ENCODE results near the gene CSF3. TPM values are rescaled to one million over a fixed set of nuclear protein-coding genes. Genes with fewer than 3 reads are reported as not detected.

The CSF3 gene
- total and polyA plus RNA-seq, 2 donors (not counting 1 experiment from before 2014, with no cell fraction given): not detected

- no peak overlapping the region for H3K9ac ChIP-seq (ENCODE audit: insufficient read depth, low read length)
Measured at GRCh38 chr17:39988206-39988810, 26.9 kb upstream of the CSF3 start.

DNA sequence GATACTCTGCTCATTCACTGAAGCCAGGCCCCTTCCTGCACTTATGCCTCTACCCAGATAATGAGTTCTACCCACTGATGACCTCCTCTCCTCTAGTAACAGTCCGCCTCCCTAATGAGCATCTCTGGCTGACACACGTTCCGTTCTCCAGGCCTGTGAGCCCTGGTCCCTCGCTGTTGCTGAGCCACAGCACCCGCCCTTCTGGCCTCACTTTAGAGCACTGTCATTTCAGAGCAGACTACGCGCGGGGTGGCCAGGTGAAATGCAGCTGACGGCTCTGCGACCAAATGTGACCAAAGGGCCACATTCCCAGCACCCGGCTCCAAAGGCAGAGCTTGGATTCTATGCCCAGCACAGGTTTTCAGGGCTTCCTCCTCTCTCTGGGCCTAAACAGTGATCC is 20.8 kb upstream of the CSF3 start:
- Histone ChIP-seq H3K36me3 (ENCODE audit: control insufficient read depth, insufficient read depth, low read length) (peaks cover 31% of the 10 kb centered on the region), H3K4me1 (ENCODE audit: control insufficient read depth, extremely low read depth, insufficient read depth, low read length) (no peaks in the 10 kb centered on the region), H3K27ac (ENCODE audit: insufficient read depth, low read length) (no peak overlapping the region)

More at GRCh38 chr17:39988206-39988810, 26.9 kb upstream of the CSF3 start:
- Histone ChIP-seq H3K4me3 (replicated peaks in 1 of 4; ENCODE audit: control extremely low read depth in 1 of 4, insufficient read depth in 1 of 4, low read depth in 3 of 4, low read length in 4 of 4) (no peak overlapping the region), H3K79me2 (ENCODE audit: control insufficient read depth, insufficient read depth, low read length) (peaks cover 6% of the 10 kb centered on the region), H3K4me2 (ENCODE audit: extremely low read depth, insufficient read depth, low read length) (no peak overlapping the region), H2AFZ (ENCODE audit: low read length) (no peak overlapping the region), H3K4me1 (ENCODE audit: control insufficient read depth, extremely low read depth, insufficient read depth, low read length) (no peaks in the 10 kb centered on the region), H3K27me3 (ENCODE audit: control insufficient read depth, insufficient read depth, low read length) (no peaks in the 10 kb centered on the region), H3K36me3 (ENCODE audit: control insufficient read depth, insufficient read depth, low read length) (peaks cover 42% of the 10 kb centered on the region), H3K27ac (ENCODE audit: insufficient read depth, low read length) (no peak overlapping the region), H4K20me1 (ENCODE audit: control insufficient read depth, extremely low read depth, insufficient read depth, low read length) (no peaks in the 10 kb centered on the region), H3K9me3 (ENCODE audit: control insufficient read depth, insufficient read depth, low read depth, low read length) (no peaks in the 10 kb centered on the region)
- DNase-seq (ENCODE audit: low read depth in 2 of 2): no peak
- no peak for TF ChIP-seq CTCF (conservative IDR thresholded peaks at IDR 0.05 in 1 of 2, IDR thresholded peaks at IDR 0.05 in 1 of 2; ENCODE audit: low read depth in 1 of 2, low read length in 2 of 2)
- TF ChIP-seq EZH2 (IDR thresholded peaks at IDR 0.05; ENCODE audit: low read length, missing control alignments): no peak

DNA sequence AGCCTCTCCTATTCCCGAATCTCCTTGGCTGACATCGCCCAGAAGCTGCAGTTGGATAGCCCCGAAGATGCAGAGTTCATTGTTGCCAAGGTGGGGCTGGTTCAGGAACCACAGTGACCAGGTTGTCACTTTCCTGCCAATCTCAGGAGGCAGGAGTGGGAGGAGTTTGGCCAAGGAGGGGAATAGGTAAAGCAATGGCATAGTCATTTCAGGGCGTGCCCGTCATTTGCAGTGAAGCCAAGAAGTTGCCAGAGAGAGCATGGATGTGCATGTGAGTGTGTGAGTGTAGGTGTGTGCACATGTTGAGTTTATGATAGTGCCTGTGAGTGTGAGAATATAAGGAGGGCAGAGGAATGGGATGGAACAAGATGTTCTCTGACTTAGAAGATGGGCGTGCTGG is 19.8 kb upstream of the CSF3 start:
- H3K27ac ChIP-seq (ENCODE audit: insufficient read depth, low read length): no peak overlapping the region
- H3K9me3 ChIP-seq (ENCODE audit: control insufficient read depth, insufficient read depth, low read depth, low read length): no peaks in the 10 kb centered on the region
- H3K36me3 ChIP-seq (ENCODE audit: control insufficient read depth, insufficient read depth, low read length): peaks cover 27% of the 10 kb centered on the region
- no peak for DNase-seq (ENCODE audit: low read depth in 2 of 2)
- no peaks in the 10 kb centered on the region for H3K27me3 ChIP-seq (ENCODE audit: control insufficient read depth, insufficient read depth, low read length)
- H3K4me2 ChIP-seq (ENCODE audit: extremely low read depth, insufficient read depth, low read length): no peak overlapping the region
- H3K4me1 ChIP-seq (ENCODE audit: control insufficient read depth, extremely low read depth, insufficient read depth, low read length): no peaks in the 10 kb centered on the region
- H4K20me1 ChIP-seq (ENCODE audit: control insufficient read depth, extremely low read depth, insufficient read depth, low read length): no peaks in the 10 kb centered on the region
- H3K9ac ChIP-seq (ENCODE audit: insufficient read depth, low read length): no peak overlapping the region
- H2AFZ ChIP-seq (ENCODE audit: low read length): no peak overlapping the region
- H3K79me2 ChIP-seq (ENCODE audit: control insufficient read depth, insufficient read depth, low read length): no peaks in the 10 kb centered on the region
- H3K4me3 ChIP-seq (replicated peaks in 1 of 4; ENCODE audit: control extremely low read depth in 1 of 4, insufficient read depth in 1 of 4, low read depth in 3 of 4, low read length in 4 of 4): no peak overlapping the region
- TF ChIP-seq CTCF (conservative IDR thresholded peaks at IDR 0.05 in 1 of 2, IDR thresholded peaks at IDR 0.05 in 1 of 2; ENCODE audit: low read depth in 1 of 2, low read length in 2 of 2) (no peak), EZH2 (IDR thresholded peaks at IDR 0.05; ENCODE audit: low read length, missing control alignments) (no peak)

More for the DNA sequence above, 20.8 kb upstream of the CSF3 start:
- H4K20me1 ChIP-seq (ENCODE audit: control insufficient read depth, extremely low read depth, insufficient read depth, low read length): no peaks in the 10 kb centered on the region
- no peaks in the 10 kb centered on the region for H3K27me3 ChIP-seq (ENCODE audit: control insufficient read depth, insufficient read depth, low read length)
- no peaks in the 10 kb centered on the region for H3K79me2 ChIP-seq (ENCODE audit: control insufficient read depth, insufficient read depth, low read length)
- TF ChIP-seq EZH2 (IDR thresholded peaks at IDR 0.05; ENCODE audit: low read length, missing control alignments) (no peak), CTCF (conservative IDR thresholded peaks at IDR 0.05 in 1 of 2, IDR thresholded peaks at IDR 0.05 in 1 of 2; ENCODE audit: low read depth in 1 of 2, low read length in 2 of 2) (no peak)
- H3K9ac ChIP-seq (ENCODE audit: insufficient read depth, low read length): no peak overlapping the region
- DNase-seq (ENCODE audit: low read depth in 2 of 2): no peak
- H2AFZ ChIP-seq (ENCODE audit: low read length): no peak overlapping the region
- no peak overlapping the region for H3K4me2 ChIP-seq (ENCODE audit: extremely low read depth, insufficient read depth, low read length)
- H3K9me3 ChIP-seq (ENCODE audit: control insufficient read depth, insufficient read depth, low read depth, low read length): no peaks in the 10 kb centered on the region
- H3K4me3 ChIP-seq (replicated peaks in 1 of 4; ENCODE audit: control extremely low read depth in 1 of 4, insufficient read depth in 1 of 4, low read depth in 3 of 4, low read length in 4 of 4): no peak overlapping the region
